Panc1 (cell line): ENCODE measurements around the gene NHLRC3. TPM values are rescaled to one million over a fixed set of nuclear protein-coding genes. Genes with fewer than 3 reads are reported as not detected.

Experiments used
- ATAC-seq: fragments of 200-7000 bp; cut with Tn5 transposase; 2 replicates; pipeline ENCODE4 v1.9.1; 2020; ENCODE audit warnings: mild to moderate bottlenecking, moderate library complexity
- BruUV-seq: library from RNA; stranded (reverse); fragments of 400-500 nt; replicated peaks from 2 replicates; lab custom pipeline; 2021; lab: Mats Ljungman, UMichigan
- CTCF ChIA-PET: fragments of 300-600 bp; sonication (Branson Sonifier 250); formaldehyde crosslinking; loops from one replicate; lab custom pipeline; 2022; ENCODE audit warnings: antibody characterized with exemption; lab: Charles Lee
- POLR2A ChIA-PET: fragments of 300-600 bp; sonication (Branson Sonifier 250); formaldehyde crosslinking; loops from one replicate; lab custom pipeline; 2022; ENCODE audit warnings: antibody characterized with exemption; lab: Charles Lee
- DNase-seq: peaks from one replicate; pipeline ENCODE4 v3.0.0-alpha.2; 2010; ENCODE audit warnings: low read depth, low spot score
- H3K27ac ChIP-seq: 2 replicates; pipeline ENCODE4 v1.5.1; 2011; ENCODE audit warnings: mild to moderate bottlenecking, low read length, inconsistent platforms
- H3K27me3 ChIP-seq: fragments of 200-500 bp; sonication (Bioruptor generic); 2 replicates; pipeline ENCODE4 v1.6.0; 2014; ENCODE audit warnings: low read length, inconsistent platforms; ENCODE audit not compliant: control insufficient read depth, insufficient read depth
- H3K36me3 ChIP-seq: fragments of 200-500 bp; sonication (Bioruptor generic); 2 replicates; pipeline ENCODE4 v1.5.1; 2014; ENCODE audit warnings: inconsistent platforms, mild to moderate bottlenecking, low read length, moderate library complexity; ENCODE audit not compliant: control insufficient read depth, insufficient read depth
- H3K4me1 ChIP-seq: 2 replicates; pipeline ENCODE4 v1.5.1; 2011; ENCODE audit warnings: inconsistent platforms, mild to moderate bottlenecking, low read length, moderate library complexity; ENCODE audit not compliant: control insufficient read depth, insufficient read depth
- H3K4me3 ChIP-seq, 2 experiments: 2 replicates each; pipeline ENCODE4 v1.5.1; 2011 to 2012; ENCODE audit warnings: low read depth in 2 of 2, low read length in 2 of 2, mild to moderate bottlenecking in 2 of 2, inconsistent platforms in 1 of 2, moderate library complexity in 1 of 2
- H3K9me3 ChIP-seq: fragments of 200-500 bp; sonication (Bioruptor generic); 2 replicates; pipeline ENCODE4 v1.5.1; 2014; ENCODE audit warnings: low read depth, mild to moderate bottlenecking, inconsistent platforms, low read length, moderate library complexity; ENCODE audit not compliant: control insufficient read depth, insufficient read depth
- CTCF ChIP-seq: fragments of 450-650 bp; IDR thresholded peaks from 2 replicates; pipeline ENCODE4 v1.5.1; 2017; ENCODE audit warnings: mild to moderate bottlenecking
- POLR2AphosphoS5 ChIP-seq: IDR thresholded peaks from 2 replicates; pipeline ENCODE4 v1.6.1; 2012; ENCODE audit warnings: mild to moderate bottlenecking, low read depth, low read length, moderate library complexity
- REST ChIP-seq, 2 experiments: IDR thresholded peaks; 2 replicates each; pipeline ENCODE4 v1.6.1; 2011 to 2012; ENCODE audit warnings: low read depth in 2 of 2, control low read depth in 1 of 2, low read length in 1 of 2, mild to moderate bottlenecking in 1 of 2, moderate library complexity in 1 of 2; ENCODE audit not compliant: insufficient read depth in 1 of 2
- SIN3A ChIP-seq: IDR thresholded peaks from 2 replicates; pipeline ENCODE4 v1.6.1; 2012; ENCODE audit warnings: low read depth, mild to moderate bottlenecking, low read length, moderate library complexity, borderline replicate concordance; ENCODE audit not compliant: insufficient read depth
- TCF7L2 ChIP-seq: IDR thresholded peaks from 2 replicates; pipeline ENCODE4 v1.6.1; 2011; ENCODE audit warnings: mild to moderate bottlenecking, low read depth, low read length, inconsistent platforms
- in situ Hi-C: cut with HindIII; loops from 2 replicates; pipeline ENCODE4 v1.10.0; 2016; ENCODE audit warnings: low sequenced_read_pairs, low pct_unique_long_range_greater_than_20kb
- intact Hi-C: fragments of 100-400 bp; cut with micrococcal nuclease; formaldehyde crosslinking; loops from one replicate; pipeline ENCODE4 v1.10.0; 2022; ENCODE audit not compliant: unreplicated experiment
- total RNA-seq: library from RNA; stranded (reverse); gene quantifications from one replicate; pipeline ENCODE4 v1.2.1, GENCODE V29; 2021; ENCODE audit not compliant: unreplicated experiment

Gene NHLRC3
- total RNA-seq, 1 experiment from 2014 or later: 16.1 TPM

- Histone ChIP-seq H3K27ac (no peak overlapping the region), H3K9me3 (no peaks in the 10 kb centered on the region), H3K4me1 (peaks cover 8% of the 10 kb centered on the region; the same call in 1 of the 2 replicates), H3K4me3 (peak overlapping the region; percentile 89 to 91), H3K36me3 (peaks cover 5% of the 10 kb centered on the region; the same call in 1 of the 2 replicates), H3K27me3 (no peaks in the 10 kb centered on the region)
- CTCF ChIA-PET: no interaction called here
- BruUV-seq: no TSS peak
- intact Hi-C loops (loop anchor here (10.0 kb wide), 1 partner anchor 640 kb away; no protein-coding TSS in a partner anchor), in situ Hi-C loops (no loop called here)
- ATAC-seq: no peak
- TF ChIP-seq TCF7L2 (no peak), CTCF (no peak), POLR2AphosphoS5 (no peak), SIN3A (no peak), REST (IDR thresholded peaks at IDR 0.05; ENCODE audit: insufficient read depth in 1 of 2, low read depth in 2 of 2, low read length in 1 of 2) (no peak)
- DNase-seq: no peak
- POLR2A ChIA-PET: no interaction called here
Observed at GRCh38 chr13:39035204-39035603, 3.1 kb upstream of the NHLRC3 start.

GRCh38 chr13:39035799-39036198 lies 2.5 kb upstream of the NHLRC3 start:
- DNase-seq: no peak
- TF ChIP-seq CTCF (no peak), REST (IDR thresholded peaks at IDR 0.05; ENCODE audit: insufficient read depth in 1 of 2, low read depth in 2 of 2, low read length in 1 of 2) (no peak), TCF7L2 (no peak), SIN3A (no peak), POLR2AphosphoS5 (no peak)
- Histone ChIP-seq H3K27ac (peak overlapping the region; percentile 44; the same call in 1 of the 2 replicates), H3K27me3 (no peaks in the 10 kb centered on the region), H3K4me3 (peak overlapping the region; percentile 89 to 91), H3K36me3 (peaks cover 5% of the 10 kb centered on the region; the same call in 1 of the 2 replicates), H3K4me1 (peaks cover 8% of the 10 kb centered on the region), H3K9me3 (no peaks in the 10 kb centered on the region)
- no peak for ATAC-seq
- CTCF ChIA-PET: no interaction called here
- POLR2A ChIA-PET: no interaction called here
- intact Hi-C loops (loop anchor here (10.0 kb wide), 1 partner anchor 639 kb away; no protein-coding TSS in a partner anchor), in situ Hi-C loops (no loop called here)
- no TSS peak for BruUV-seq
